Omental fat pad (tissue), 4 donors: ENCODE data around the gene WDFY2. TPM values are rescaled to one million over a fixed set of nuclear protein-coding genes. Genes with fewer than 3 reads are reported as not detected.

Source experiments
- ATAC-seq: fragments of 150-250 bp; one replicate; pipeline ENCODE4 v1.9.1; 2016; ENCODE audit warnings: mild to moderate bottlenecking, moderate library complexity; ENCODE audit not compliant: low FRiP score
- DNase-seq: peaks from one replicate; pipeline ENCODE4 v3.0.0-alpha.2; 2019; ENCODE audit warnings: low spot score
- CTCF ChIP-seq, 3 donors: fragments of 450-650 bp; IDR thresholded peaks; one replicate each; pipeline ENCODE4 v1.5.1; 2016 to 2017; ENCODE audit warnings: antibody characterized with exemption in 3 of 3, mild to moderate bottlenecking in 3 of 3, moderate library complexity in 2 of 3
- total RNA-seq, 4 donors: library from RNA; depleted of rRNA; stranded (reverse); fragments of >200 nt; gene quantifications; one replicate each; pipeline ENCODE4 v1.1.0, GENCODE V29; 2016

WDFY2 gene
- total RNA-seq, 4 donors from 2014 or later, result 13.3 to 26.6 (median 15.8) TPM

DNA sequence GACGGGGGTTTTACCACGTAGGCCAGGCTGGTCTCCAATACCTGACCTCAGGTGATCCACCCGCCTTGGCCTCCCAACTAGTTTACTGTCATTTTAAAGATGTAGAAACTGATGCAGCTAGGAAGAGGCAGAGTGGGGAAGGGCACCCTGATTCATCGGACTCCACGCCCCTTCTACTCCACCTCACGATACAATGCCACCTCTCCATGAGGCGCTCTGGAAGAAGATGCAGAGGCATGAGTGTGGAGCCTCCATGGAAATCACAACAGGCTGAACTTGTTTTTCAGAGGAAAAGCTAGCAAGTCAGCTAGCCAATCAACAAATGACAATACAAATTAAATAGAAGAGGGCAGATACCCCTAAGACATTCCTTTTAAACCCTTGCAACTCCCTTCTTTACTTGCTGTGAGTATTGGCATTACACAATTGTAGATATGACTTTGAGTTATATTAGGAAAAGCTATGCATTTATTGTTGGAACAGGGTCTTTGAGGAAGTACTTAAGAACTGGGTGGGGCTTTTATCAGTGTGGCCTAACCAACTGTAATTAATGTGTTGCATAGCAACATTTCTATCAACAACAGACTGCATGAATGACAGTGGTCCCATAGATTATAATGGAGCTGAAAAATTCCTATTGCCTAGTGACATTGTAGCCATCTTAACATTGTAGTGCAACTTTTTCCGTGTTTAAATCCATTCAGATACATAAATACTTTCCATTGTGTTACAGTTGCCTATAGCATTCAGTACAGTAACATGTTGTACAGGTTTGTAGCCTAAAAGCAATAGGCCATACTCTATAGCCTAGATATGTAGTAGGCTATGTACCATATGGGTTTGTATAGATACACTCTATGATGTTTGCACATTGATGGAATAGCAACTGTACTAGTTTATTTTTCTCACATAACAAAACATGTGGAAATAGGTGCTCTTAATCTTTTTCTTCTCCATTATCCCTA, 17.6 kb downstream of the WDFY2 start:
- TF ChIP-seq CTCF (IDR thresholded peaks at IDR 0.05), result no peak
- ATAC-seq (no peak), DNase-seq (no peak)

- ATAC-seq (no peak), DNase-seq (no peak)
- no peak for TF ChIP-seq CTCF (IDR thresholded peaks at IDR 0.05)
These were observed 19.5 kb downstream of the WDFY2 start for GRCh38 chr13:51603716-51604115.

DNA sequence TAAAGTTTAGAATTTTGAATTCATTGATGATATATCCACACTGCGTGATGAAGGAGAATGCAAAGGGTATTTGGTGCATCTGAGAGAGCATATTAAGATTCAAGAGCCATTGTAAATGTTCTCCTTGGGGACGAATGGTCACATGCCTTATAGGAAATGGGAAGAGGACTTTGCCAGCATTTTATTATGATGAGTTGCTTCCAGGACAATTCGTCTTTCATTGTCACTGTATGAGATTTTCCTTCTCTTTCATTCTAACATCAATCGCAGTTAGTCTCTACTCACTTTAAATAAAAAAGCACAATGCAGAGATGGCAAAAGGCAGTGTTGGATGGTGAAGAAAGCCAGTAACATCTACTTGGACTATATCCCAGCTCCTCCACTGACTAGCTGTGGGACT, 21.4 kb downstream of the WDFY2 start:
- no peak for TF ChIP-seq CTCF (IDR thresholded peaks at IDR 0.05)
- ATAC-seq (no peak), DNase-seq (no peak)

- no peak for TF ChIP-seq CTCF (IDR thresholded peaks at IDR 0.05)
- DNase-seq, result no peak
- no peak for ATAC-seq
These were observed 22.9 kb downstream of the WDFY2 start for GRCh38 chr13:51607165-51607564.

DNA sequence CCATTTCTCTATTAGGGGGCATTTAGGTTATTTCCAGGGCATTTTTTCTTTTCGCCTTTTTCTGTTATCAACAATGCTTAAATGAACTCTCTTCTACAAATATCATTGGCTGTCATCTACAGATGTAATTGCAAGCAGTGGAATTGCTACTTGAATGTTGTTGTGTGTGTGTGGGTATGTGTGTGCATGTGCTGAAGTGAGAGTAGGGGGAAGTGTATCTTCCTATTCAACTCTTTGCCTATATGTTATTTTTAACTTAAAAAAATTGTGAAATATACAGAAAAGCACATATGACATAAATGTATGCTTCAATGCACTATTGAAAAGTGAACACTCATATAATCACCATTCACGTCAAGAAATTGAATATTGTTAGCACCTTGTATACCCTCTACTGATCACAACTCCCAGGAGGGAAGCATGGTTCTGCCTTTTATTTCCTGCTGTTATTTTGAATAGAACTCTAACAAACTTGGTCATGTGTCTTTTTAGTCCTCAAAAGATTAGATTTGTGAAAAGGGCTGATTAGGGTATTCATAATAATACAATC, 24.7 kb downstream of the WDFY2 start:
- no peak for DNase-seq
- ATAC-seq, result no peak
- TF ChIP-seq CTCF (IDR thresholded peaks at IDR 0.05), result no peak

GRCh38 chr13:51612867-51613266, 28.6 kb downstream of the WDFY2 start:
- no peak for TF ChIP-seq CTCF (IDR thresholded peaks at IDR 0.05)
- DNase-seq (no peak), ATAC-seq (no peak)

GRCh38 chr13:51613535-51613934, 29.3 kb downstream of the WDFY2 start:
- ATAC-seq, result no peak
- no peak for TF ChIP-seq CTCF (IDR thresholded peaks at IDR 0.05)
- no peak for DNase-seq
